GM19025 (cell line): ENCODE results near the gene GCH1.
"Not testable (repeated sequence)": the region's sequence is repeated elsewhere in the genome, so short reads cannot be mapped to it uniquely, and the experiment has no call there.

Experiments used
- ATAC-seq: cut with Tn5 transposase; IDR thresholded peaks from one replicate; pipeline ENCODE4 v1.9.1; 2021; ENCODE audit warnings: mild to moderate bottlenecking, low read depth, moderate library complexity; ENCODE audit not compliant: unreplicated experiment

GCH1 gene

DNA sequence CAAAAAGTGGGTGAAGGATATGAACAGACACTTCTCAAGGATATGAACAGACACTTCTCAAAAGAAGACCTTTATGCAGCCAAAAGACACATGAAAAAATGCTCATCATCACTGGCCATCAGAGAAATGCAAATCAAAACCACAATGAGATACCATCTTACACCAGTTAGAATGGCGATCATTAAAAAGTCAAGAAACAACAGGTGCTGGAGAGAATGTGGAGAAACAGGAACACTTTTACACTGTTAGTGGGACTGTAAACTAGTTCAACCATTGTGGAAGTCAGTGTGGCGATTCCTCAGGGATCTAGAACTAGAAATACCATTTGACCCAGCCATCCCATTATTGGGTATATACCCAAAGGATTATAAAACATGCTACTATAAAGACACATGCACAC lies 27.0 kb downstream of the GCH1 start:
- ATAC-seq, result not testable (repeated sequence)

DNA sequence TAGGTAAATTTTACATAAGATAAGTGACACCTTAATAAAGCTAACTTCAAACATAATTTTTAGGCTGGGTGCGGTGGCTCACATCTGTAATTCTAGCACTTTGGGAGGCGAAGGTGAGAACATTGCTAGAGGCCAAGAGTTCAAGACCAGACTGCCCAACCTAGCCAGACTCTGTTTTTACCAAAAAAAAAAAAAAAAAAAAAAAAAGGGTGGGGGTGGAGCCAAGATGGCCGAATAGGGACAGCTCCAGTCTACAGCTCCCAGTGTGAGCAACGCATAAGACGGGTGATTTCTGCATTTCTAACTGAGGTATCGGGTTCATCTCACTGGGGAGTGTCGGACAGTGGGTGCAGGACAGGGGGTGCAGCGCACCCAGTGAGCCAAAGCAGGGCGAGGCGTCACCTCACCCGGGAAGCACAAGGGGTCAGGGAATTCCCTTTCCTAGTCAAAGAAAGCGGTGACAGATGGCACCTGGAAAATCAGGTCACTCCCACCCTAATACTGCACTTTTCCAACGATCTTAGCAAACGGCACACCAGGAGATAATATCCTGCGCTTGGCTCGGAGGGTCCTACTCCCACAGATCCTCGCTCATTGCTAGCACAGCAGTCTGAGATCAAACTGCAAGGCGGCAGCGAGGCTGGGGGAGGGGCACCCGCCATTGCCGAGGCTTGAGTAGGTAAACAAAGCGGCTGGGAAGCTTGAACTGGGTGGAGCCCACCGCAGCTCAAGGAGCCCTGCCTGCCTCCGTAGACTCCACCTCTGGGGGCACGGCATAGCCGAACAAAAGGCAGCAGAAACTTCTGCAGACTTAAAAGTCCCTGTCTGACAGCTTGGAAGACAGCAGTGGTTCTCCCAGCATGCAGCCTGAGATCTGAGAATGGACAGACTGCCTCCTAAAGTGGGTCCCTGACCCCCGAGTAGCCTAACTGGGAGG lies 32.2 kb downstream of the GCH1 start:
- ATAC-seq, result not testable (repeated sequence)

DNA sequence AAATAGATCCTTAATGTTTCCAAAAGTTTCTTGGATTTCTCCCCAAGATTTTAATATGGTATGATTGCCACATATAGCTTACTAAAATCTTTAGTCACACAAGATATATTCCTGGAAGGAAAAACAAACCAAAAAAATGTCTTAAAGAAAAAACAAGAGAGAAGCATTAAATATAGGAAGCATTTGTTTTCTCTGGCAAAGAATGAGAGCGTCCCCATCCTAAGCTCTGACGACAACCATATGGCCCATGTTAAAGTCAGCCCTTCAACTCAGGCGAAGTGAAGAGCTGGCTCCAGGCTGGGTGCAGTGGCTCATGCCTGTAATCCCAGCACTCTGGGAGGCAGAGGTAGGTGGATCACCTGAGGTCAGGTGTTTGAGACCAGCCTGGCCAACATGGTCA lies 35.6 kb downstream of the GCH1 start:
- no peak for ATAC-seq

GRCh38 chr14:54866588-54866987 lies 36.0 kb downstream of the GCH1 start:
- no peak for ATAC-seq

- ATAC-seq, result no peak
Measured at GRCh38 chr14:54864526-54864925, 38.1 kb downstream of the GCH1 start.

DNA sequence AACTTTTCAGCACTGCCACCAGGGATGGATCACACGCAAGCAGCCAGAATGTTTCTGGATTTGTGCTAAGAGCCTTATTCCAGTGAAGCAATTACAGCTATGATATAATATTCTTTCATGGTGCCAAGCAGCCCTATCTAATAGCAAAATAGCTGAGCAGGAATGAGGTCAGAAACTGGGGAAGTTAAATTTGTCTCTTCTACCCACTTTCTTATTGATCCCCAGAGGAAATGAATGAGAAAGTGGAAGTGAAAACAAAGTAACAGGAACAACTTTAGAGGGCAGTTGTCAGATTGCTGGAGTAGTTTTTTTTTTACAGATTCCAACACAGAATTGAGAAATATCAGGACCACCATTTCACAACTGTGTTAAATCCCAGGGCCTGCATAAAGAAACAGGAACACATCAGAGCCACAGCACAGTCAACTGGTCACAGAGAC lies 44.8 kb downstream of the GCH1 start:
- peak; percentile 81 for ATAC-seq

DNA sequence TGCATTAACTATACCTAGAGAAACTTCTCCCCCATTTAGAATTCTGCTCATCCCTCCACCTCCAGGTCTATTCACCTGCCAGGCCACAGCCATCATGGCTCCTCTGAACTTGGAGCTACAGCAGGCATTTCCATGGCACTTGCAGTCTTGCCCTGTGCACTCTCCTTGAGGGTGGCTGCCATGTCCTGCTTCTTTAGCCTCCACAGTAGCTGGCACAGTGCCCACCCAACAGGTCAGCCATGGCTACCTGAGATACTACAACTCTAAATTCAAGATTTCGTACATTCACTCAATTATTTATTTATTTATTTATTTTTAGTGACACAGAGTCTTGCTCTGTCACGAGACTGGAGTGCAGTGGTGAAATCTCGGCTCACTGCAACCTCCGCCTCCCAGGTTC lies 46.5 kb downstream of the GCH1 start:
- no peak for ATAC-seq

GRCh38 chr14:54854181-54854580 lies 48.4 kb downstream of the GCH1 start:
- no peak for ATAC-seq

GRCh38 chr14:54853339-54853738 lies 49.3 kb downstream of the GCH1 start:
- no peak for ATAC-seq

DNA sequence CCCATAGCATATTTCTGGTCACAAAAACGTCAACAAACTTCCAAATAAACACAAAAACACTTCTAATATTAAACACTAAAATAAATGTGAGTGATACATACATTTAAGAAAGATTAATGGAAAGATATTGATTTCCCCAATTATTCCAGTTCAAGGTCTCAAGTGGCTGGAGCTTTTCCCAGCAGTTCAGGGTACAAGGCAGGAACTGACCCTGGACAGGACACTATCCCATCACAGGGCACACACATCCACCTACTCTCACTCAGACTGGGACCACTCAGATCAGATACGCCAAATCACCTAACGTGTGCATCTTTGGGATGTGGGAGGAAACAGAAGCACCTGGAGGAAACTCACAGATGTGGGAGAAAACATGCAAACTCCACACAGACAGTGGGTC lies 50.4 kb downstream of the GCH1 start:
- no peak for ATAC-seq

GRCh38 chr14:54848910-54849309 lies 53.7 kb downstream of the GCH1 start:
- no peak for ATAC-seq

- no peak for ATAC-seq
Measured at GRCh38 chr14:54845641-54846040, 57.0 kb downstream of the GCH1 start.

DNA sequence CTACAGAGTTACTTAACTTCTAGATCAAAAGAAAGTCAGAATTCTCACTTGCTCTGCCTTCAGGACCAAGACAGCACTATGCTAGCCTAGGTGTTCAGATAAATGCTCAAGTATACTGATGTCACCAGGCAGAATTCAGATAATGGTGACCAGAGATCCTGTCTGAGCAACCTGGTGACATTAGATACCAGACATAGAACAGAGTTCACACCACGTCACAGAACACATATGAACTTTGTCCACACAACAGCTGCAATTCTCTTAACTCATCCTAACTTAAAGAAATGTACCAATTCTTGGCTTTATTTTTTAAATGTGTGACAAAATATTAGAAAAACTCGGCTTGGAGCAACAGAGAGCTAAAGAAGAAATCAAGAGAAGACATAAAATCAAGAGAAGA lies 58.1 kb downstream of the GCH1 start:
- ATAC-seq, result no peak

- ATAC-seq, result no peak
Measured at GRCh38 chr14:54840798-54841197, 61.8 kb downstream of the GCH1 start.

GRCh38 chr14:54840336-54840735 lies 62.3 kb downstream of the GCH1 start:
- no peak for ATAC-seq

DNA sequence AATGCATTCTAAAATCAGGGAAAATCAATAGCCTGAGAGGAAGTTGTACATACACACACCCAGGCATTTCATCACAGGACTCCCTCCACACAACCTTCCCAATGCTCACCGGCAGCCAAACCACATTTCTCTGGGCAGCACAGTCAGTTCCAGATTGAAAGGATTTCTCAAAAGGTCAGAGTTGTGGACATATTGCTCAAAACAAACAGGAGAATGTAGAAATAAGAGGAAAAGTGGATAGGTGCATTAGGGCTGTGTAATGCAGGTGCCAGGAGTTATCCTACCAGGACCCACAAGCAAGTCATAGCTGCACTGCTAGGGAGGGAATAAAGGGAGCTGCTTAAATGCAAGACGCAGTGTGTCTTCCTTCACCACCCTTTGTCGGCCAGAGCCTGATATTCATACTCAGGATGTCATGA lies 62.9 kb downstream of the GCH1 start:
- no peak for ATAC-seq

GRCh38 chr14:54838931-54839512 lies 63.6 kb downstream of the GCH1 start:
- ATAC-seq, result no peak

DNA sequence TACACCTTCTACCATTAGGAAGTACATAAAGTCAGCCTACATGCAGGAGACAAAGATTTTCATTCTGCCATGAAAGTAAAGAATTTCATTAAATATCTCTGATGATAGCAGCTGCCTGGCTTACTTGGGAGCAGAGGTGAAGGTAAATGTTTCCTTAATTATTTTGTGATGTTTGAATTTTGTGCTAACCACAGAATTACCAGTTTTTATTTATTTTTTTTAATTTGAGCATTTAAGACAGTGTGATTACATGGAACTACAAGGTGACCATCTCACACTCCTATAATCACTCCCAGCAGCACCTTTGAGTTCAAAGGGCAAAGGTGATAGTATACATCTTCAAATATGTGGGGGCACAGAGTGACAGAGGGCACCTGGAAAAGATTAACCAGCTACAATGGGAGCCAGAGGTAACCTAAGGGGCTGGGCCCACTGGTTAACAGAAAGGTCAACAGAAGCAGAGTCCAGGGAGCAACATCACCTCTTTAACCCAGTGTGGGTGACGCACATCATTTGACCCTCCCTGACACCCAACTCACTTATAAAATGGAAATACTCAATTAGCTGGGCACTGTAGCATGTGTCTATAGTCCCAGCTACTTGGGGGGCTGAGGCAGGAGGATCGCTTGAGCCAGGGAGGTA lies 65.0 kb downstream of the GCH1 start:
- no peak for ATAC-seq

GRCh38 chr14:54836231-54836630 lies 66.4 kb downstream of the GCH1 start:
- ATAC-seq, result no peak

DNA sequence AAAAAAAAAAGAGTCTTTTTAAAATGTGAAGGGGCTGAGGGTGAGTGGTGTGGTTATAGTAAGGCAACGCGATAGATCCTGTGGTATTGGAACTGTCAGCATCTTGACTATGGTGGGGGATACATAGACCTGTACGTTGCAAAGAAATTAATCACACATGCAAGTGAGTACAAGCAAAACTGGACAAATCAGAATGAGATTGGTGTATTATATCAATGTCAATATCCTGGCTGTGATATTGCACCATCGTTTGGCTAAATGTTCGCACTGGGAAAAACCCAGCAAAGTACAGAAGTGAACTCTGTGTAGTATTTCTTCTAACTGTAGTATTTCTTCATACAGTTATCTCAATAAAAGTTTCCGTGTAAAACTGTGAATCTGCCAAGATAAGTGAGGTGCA lies 67.9 kb downstream of the GCH1 start:
- ATAC-seq, result no peak

- ATAC-seq, result no peak
Measured at GRCh38 chr14:54834081-54834480, 68.5 kb downstream of the GCH1 start.
